Brain pericyte (primary cell): ENCODE results near the gene HS3ST5.
"Not testable (repeated sequence)": the region's sequence is repeated elsewhere in the genome, so short reads cannot be mapped to it uniquely, and the experiment has no call there.

ENCODE experiments used
- DNase-seq: peaks from one replicate; pipeline ENCODE4 v3.0.0-alpha.2; 2012; ENCODE audit warnings: low read depth, low spot score

HS3ST5 gene

GRCh38 chr6:114277220-114277619 is 65.6 kb downstream of the HS3ST5 start:
- no peak for DNase-seq

GRCh38 chr6:114276783-114277182 is 66.0 kb downstream of the HS3ST5 start:
- DNase-seq, result no peak

GRCh38 chr6:114274836-114275235 is 68.0 kb downstream of the HS3ST5 start:
- no peak for DNase-seq

- DNase-seq, result no peak
Observed at GRCh38 chr6:114272582-114272981, 70.2 kb downstream of the HS3ST5 start.

GRCh38 chr6:114271405-114271804 is 71.4 kb downstream of the HS3ST5 start:
- no peak for DNase-seq

DNA sequence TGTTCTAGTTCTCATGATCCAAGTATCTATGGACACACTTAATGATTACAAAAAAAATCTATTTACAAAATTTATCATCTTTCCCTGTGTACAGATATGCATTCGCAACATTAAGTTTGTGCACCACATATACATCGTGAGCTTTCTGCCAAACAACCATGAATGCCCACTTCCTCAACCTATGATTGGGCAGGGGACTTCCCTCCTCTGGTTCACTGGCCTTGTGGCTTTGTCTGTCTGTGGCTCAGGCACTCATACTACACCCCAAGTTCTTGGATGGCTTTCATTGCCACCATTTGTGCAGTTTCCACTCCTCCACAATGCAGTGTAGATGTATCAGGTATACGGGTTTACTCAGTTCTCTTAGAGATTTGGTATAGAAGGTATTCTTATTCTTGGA is 74.9 kb downstream of the HS3ST5 start:
- DNase-seq, result no peak

- no peak for DNase-seq
Observed at GRCh38 chr6:114260810-114261209, 82.0 kb downstream of the HS3ST5 start.

GRCh38 chr6:114258376-114258775 is 84.4 kb downstream of the HS3ST5 start:
- DNase-seq, result no peak

GRCh38 chr6:114253431-114253830 is 89.4 kb downstream of the HS3ST5 start:
- DNase-seq, result no peak

DNA sequence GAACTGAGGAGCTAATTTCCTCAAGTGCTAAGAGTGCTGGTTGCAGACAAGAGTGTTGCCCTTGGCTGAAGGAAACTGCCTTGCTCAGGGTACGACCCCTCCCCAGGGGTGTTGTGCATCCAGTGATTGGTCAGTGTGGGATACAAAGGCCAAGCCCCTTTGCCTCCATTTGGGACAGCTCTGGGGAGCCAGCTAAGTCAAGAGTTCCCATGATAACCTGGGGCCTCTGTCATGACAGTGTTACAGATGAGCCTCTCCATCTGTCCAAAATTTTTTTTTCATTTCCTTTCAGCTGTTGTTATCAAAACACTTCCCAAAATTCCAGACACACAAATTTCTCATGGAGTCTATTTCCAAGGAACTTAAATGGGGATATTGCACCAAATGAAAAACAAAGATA is 93.3 kb downstream of the HS3ST5 start:
- DNase-seq, result no peak

GRCh38 chr6:114247101-114247500 is 95.7 kb downstream of the HS3ST5 start:
- no peak for DNase-seq

DNA sequence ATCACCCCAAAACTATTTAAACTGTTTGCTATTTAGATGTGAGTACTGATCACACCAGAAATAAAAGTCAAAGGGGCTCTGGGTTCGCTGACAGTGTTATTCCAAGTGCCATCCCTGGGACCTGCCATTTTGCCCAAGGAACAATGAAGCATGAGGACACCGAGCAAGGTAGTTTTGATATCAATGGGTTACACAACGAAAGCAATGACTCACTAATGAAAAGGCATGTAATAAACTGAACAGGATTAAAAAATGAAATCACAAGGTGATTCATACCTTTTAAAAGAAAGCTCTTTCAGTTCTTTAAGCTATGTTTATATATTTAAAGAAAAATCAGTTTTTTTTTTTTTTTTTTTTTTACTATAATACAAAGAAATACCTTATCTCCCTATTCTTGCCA is 102.0 kb downstream of the HS3ST5 start:
- no peak for DNase-seq

- no peak for DNase-seq
Observed at GRCh38 chr6:114228675-114229074, 114.1 kb downstream of the HS3ST5 start.

DNA sequence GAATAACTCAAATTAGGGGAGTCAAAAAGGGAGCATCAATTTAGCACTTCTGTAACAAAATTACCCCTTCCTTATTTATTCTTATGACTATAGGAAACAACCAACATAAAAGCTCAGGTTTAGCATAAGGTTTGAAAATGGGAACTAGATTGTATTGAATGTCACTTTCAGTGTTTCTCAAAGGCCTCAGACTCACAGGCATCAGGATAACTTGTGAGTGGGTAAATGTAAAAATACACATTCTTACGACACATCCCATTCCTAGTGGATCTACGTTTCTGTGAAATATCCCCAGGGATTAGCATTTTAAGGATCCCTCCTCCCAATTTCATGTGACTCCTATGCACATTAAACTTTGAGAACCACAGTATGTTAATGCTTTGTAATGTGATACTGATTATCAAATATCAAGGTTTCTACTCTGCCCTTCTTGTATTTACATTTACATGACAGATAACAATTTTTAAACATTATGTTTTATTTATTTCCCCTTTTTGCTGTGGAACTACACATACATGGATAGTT is 114.8 kb downstream of the HS3ST5 start:
- no peak for DNase-seq

DNA sequence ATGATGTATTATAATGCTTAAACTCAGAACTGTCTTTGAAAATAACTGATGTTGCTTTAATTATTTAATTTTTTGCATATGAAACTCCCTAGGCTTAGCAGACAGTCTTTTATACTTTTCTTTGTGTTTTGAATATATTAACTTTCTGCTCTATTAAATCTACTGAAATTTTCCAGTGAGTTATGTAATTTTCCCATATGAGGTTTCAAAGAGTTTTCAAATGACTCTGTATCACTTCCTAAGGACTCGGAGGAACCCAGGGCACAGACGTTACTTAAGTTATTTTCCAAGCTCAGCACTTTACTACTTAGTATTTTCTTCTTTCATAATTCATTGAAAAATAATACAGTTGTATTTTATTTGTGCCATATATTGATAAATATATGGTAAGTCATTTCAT is 122.6 kb downstream of the HS3ST5 start:
- no peak for DNase-seq

DNA sequence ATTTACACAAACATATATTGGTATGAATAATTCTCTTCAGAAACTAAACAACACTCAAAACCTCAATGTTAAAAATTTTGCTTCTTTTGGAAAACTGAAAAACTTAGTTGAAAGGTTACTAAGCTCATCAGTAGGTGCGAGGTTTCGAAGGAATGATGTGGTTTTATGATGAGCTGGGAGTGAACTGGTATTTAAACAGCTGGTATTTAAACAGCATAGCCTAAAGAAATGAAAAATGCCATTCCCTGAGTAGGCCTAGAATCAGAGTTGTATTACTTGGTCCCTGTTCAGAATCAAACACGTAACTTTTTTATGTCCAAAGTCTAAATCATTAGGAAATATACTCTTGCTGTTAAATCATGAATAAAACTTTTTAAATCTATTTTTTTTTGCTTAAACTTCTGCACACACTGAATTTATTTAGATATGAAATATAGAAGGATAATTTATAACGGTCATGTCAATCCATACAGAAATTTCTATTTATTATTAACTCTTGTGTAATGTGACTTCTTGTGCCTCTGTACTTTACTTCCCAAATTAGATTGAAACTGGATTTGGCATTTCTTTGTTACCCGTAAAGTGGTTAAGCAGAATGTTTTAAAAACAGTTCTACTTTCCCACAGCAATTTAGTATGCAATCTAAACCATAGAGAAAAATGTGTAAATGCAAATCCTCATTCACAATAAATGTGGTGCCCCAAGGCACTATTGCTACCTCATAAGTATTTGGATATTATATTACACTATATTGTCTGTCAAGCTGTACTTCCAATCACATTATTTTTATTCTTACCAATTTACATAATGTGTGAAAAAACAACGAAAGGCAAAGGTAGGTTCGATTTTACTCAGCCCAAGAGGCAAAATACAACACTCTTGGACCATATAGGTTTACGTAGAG is 124.1 kb downstream of the HS3ST5 start:
- DNase-seq, result no peak

DNA sequence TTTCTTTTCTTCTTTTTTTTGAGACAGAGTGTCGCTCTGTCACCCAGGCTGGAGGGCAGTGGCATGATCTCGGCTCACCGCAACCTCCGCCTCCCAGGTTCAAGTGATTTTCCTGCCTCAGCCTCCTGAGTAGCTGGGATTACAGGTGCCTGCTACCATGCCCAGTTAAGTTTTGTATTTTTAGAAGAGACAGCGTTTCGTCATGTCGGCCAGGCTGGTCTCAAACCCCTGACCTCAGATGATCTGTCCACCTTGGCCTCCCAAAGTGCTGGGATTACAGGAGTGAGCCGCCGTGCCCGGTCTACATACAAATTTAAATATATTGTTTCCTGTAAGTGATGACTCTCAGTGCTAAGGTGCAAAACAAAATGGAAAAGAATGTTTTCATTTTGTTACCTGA is 124.8 kb downstream of the HS3ST5 start:
- DNase-seq, result not testable (repeated sequence)

DNA sequence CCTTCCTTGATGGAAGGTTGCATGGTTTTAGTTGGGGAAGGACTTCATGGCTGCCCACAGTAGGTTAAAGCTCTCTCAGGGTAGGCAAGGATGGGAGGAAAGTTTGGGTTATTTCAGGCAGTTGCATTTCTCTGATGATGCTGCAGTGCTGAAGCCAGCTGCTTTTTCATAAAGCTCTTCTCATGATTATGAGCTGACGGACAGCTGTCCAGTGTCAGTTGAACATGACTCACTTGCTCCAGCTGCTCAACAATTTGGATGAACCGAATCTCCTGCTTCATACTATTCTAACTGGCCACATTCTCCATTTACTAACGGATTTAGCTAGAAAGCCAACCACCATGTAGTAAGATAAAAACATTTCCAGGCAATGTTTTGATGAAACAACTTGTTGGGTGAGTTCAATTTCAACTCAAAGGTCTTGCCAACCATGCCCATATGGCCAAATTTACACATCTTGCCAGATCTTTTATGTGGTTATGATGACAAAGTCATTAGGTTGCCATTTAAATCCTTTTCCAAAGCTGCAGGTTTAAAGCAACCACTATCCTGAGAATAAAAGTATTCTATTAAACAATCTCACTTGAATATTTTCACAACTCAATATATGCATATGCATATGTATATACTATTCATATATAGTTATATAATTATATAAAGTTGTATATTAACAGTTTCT is 125.9 kb downstream of the HS3ST5 start:
- DNase-seq, result no peak

- no peak for DNase-seq
Observed at GRCh38 chr6:114210467-114210866, 132.4 kb downstream of the HS3ST5 start.

DNA sequence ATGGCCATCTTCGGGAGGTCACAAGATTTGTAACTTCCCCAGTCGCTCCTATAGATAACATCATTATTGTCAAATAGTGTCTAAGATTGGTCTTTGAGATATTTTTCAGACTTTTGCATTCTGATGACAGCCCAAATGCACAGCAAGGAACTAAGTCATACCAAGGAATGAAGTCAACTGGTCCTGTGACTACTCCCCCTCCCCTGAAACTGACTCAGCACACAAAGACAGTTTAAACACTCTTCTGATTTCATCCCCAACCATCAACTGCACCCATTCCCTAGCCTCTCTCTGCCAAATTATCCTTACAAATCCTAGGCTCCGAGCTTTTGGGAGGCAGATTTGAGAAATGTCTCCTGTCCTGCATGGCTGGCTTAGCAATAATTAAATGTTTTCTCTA is 139.4 kb downstream of the HS3ST5 start:
- DNase-seq, result no peak

GRCh38 chr6:114202389-114202788 is 140.4 kb downstream of the HS3ST5 start:
- no peak for DNase-seq

GRCh38 chr6:114200891-114201290 is 141.9 kb downstream of the HS3ST5 start:
- DNase-seq, result no peak
